SH-SY5Y (cell line): ENCODE measurements around the gene ASXL3.

Experiments used
- GATA2 ChIP-seq: IDR thresholded peaks from 2 replicates; pipeline ENCODE4 v1.6.1; 2011; ENCODE audit warnings: mild to moderate bottlenecking, low read depth, low read length
- GATA3 ChIP-seq: IDR thresholded peaks from 2 replicates; pipeline ENCODE4 v1.6.1; 2011; ENCODE audit warnings: low read depth, mild to moderate bottlenecking, low read length, moderate library complexity

- TF ChIP-seq GATA3 (no peak), GATA2 (peak; percentile 49; the same call in 1 of the 2 replicates)
These were observed 118.5 kb downstream of the ASXL3 start for GRCh38 chr18:33696332-33697162.
